Lower lobe of right lung (tissue), 2 donors: ENCODE data around the gene GRID1. TPM values are rescaled to one million over a fixed set of nuclear protein-coding genes. Genes with fewer than 3 reads are reported as not detected.
"Not testable (repeated sequence)": the region's sequence is repeated elsewhere in the genome, so short reads cannot be mapped to it uniquely, and the experiment has no call there.

ENCODE experiments used
- ATAC-seq, 2 donors: fragments of 200-7000 bp; cut with Tn5 transposase; one replicate each; pipeline ENCODE4 v1.9.1; 2020 to 2022; ENCODE audit warnings: mild to moderate bottlenecking in 2 of 2, moderate library complexity in 2 of 2
- DNase-seq: peaks from one replicate; pipeline ENCODE4 v3.0.0-alpha.2; 2020
- H3K27ac ChIP-seq: fragments of 200-600 bp; one replicate; pipeline ENCODE4 v1.8.0; 2022
- H3K27me3 ChIP-seq: fragments of 200-600 bp; one replicate; pipeline ENCODE4 v1.8.0; 2022; ENCODE audit warnings: low read depth
- H3K36me3 ChIP-seq: fragments of 200-600 bp; one replicate; pipeline ENCODE4 v1.8.0; 2022; ENCODE audit warnings: mild to moderate bottlenecking
- H3K4me1 ChIP-seq: fragments of 200-600 bp; one replicate; pipeline ENCODE4 v1.8.0; 2022
- H3K4me3 ChIP-seq: fragments of 200-600 bp; one replicate; pipeline ENCODE4 v1.8.0; 2022; ENCODE audit warnings: mild to moderate bottlenecking
- H3K9me3 ChIP-seq: fragments of 200-600 bp; one replicate; pipeline ENCODE4 v1.8.0; 2022
- CTCF ChIP-seq: fragments of 200-600 bp; IDR thresholded peaks from one replicate; pipeline ENCODE4 v1.8.0; 2022; ENCODE audit warnings: antibody characterized with exemption, mild to moderate bottlenecking
- intact Hi-C: fragments of 100-400 bp; cut with DNase I; formaldehyde crosslinking; loops from one replicate; pipeline ENCODE4 v1.11.0; 2022
- total RNA-seq: library from RNA; stranded (reverse); fragmentation: NEBNext Ultra II Directional; extraction: Animal tissue kit (Norgen Biotek cat#: 25700); gene quantifications from one replicate; pipeline ENCODE4 v1.2.1, GENCODE V29; 2021
- donor health status: DM: no; HTN: yes; CAD: no; lungs with severe emphysema.

The GRID1 gene
- total RNA-seq, 1 donor from 2014 or later = 2.5 TPM

- no peak for TF ChIP-seq CTCF
- Histone ChIP-seq H3K4me1 (no peaks in the 10 kb centered on the region), H3K36me3 (no peaks in the 10 kb centered on the region), H3K9me3 (no peaks in the 10 kb centered on the region), H3K27ac (no peak overlapping the region), H3K4me3 (no peak overlapping the region), H3K27me3 (no peaks in the 10 kb centered on the region)
- intact Hi-C loops = no loop called here
- ATAC-seq (no peak), DNase-seq (no peak)
Measured at GRCh38 chr10:86034710-86035109, 331.9 kb downstream of the GRID1 start.

- no peak overlapping the region for H3K27ac ChIP-seq
- no peaks in the 10 kb centered on the region for H3K36me3 ChIP-seq
- H3K9me3 ChIP-seq = no peaks in the 10 kb centered on the region
- ATAC-seq (no peak), DNase-seq (no peak)
- no peak for TF ChIP-seq CTCF
- no peaks in the 10 kb centered on the region for H3K4me1 ChIP-seq
- intact Hi-C loops = no loop called here
- no peaks in the 10 kb centered on the region for H3K27me3 ChIP-seq
- H3K4me3 ChIP-seq = no peak overlapping the region
Measured at GRCh38 chr10:86033581-86033980, 333.0 kb downstream of the GRID1 start.

- H3K27me3 ChIP-seq, DNase-seq, H3K36me3 ChIP-seq, H3K27ac ChIP-seq, H3K9me3 ChIP-seq, intact Hi-C loops, H3K4me3 ChIP-seq, ATAC-seq, H3K4me1 ChIP-seq: not testable (repeated sequence)
Measured at GRCh38 chr10:86032087-86032486, 334.5 kb downstream of the GRID1 start.

DNA sequence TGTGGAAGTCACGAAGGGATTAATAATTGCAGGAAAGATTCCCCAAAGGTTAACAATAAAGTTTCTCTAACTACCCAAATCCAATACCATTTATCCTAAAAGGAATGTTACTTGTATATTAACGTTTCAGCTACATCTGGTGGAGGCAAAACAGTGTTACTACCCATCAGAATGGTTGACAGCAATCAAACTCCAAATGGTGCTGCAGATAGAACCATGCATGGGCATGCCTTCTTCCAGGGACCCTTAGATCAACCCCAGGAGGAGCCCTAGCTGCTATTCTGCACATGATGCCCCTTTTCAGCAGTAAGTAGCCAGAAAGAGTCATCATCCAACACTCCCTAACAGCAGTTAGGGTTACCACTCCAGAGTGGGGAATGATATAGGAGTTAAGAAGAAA lies 336.3 kb downstream of the GRID1 start:
- TF ChIP-seq CTCF = no peak

DNA sequence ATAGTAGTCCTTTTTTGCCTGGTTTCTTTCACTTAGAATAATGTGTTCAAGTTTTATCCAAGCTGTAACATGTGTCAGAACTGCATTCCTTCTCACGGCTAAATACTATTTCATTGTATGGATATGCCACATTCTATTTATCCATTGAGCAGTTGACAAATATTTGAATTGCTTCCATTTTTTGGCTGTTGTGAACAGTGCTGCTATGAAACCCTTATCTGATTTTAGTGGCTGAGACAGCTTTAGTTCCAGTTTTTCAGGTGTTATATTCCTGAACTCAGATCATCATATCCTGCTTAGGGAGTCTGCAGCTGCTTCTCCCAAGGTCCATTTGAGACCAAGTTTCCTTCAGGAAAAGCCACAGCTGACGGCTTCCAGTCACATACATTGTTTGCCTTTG lies 339.2 kb downstream of the GRID1 start:
- H3K9me3 ChIP-seq = no peaks in the 10 kb centered on the region
- H3K4me3 ChIP-seq = no peak overlapping the region
- H3K27ac ChIP-seq = no peak overlapping the region
- no peak for ATAC-seq
- H3K4me1 ChIP-seq = no peaks in the 10 kb centered on the region
- H3K36me3 ChIP-seq = no peaks in the 10 kb centered on the region
- intact Hi-C loops = no loop called here
- no peak for TF ChIP-seq CTCF
- DNase-seq = no peak
- no peaks in the 10 kb centered on the region for H3K27me3 ChIP-seq

More for the DNA sequence above, 336.3 kb downstream of the GRID1 start:
- H3K4me3 ChIP-seq = no peak overlapping the region
- H3K4me1 ChIP-seq = no peaks in the 10 kb centered on the region
- no peak overlapping the region for H3K27ac ChIP-seq
- ATAC-seq (no peak), DNase-seq (no peak)
- intact Hi-C loops = no loop called here
- H3K9me3 ChIP-seq = no peaks in the 10 kb centered on the region
- no peaks in the 10 kb centered on the region for H3K27me3 ChIP-seq
- no peaks in the 10 kb centered on the region for H3K36me3 ChIP-seq

- Histone ChIP-seq H3K27me3 (no peaks in the 10 kb centered on the region), H3K4me3 (no peak overlapping the region), H3K36me3 (no peaks in the 10 kb centered on the region), H3K9me3 (no peaks in the 10 kb centered on the region), H3K27ac (no peak overlapping the region), H3K4me1 (no peaks in the 10 kb centered on the region)
- no peak for DNase-seq
- no peak for TF ChIP-seq CTCF
- ATAC-seq = peak in 1 of 2 donors; percentile 16
- intact Hi-C loops = no loop called here
Measured at GRCh38 chr10:86025509-86025908, 341.1 kb downstream of the GRID1 start.
